GM23338 (cell line): Measurements from ENCODE around the gene SETBP1. TPM values are rescaled to one million over a fixed set of nuclear protein-coding genes. Genes with fewer than 3 reads are reported as not detected.

Experiments used
- CREB1 ChIP-seq: fragments of 250-450 bp; sonication (Bioruptor Pico); IDR thresholded peaks from 2 replicates; pipeline ENCODE4 v1.5.0; 2020; ENCODE audit warnings: low read depth, mild to moderate bottlenecking, moderate library complexity
- CTCF ChIP-seq, 2 experiments: fragments of 200-600 bp in 1 of 2; sonication (generic) in 1 of 2; conservative IDR thresholded peaks; 2 replicates each; pipeline versions ENCODE4 v1.5.1 to v1.6.1; 2016 to 2017; ENCODE audit warnings: antibody characterized with exemption in 2 of 2, low read depth in 2 of 2, mild to moderate bottlenecking in 2 of 2, moderate library complexity in 1 of 2
- EZH2phosphoT487 ChIP-seq: fragments of 200-600 bp; sonication (generic); IDR thresholded peaks from one replicate; pipeline ENCODE4 v1.8.1; 2018; ENCODE audit warnings: antibody characterized with exemption; ENCODE audit not compliant: unreplicated experiment
- JUNB ChIP-seq: IDR thresholded peaks from one replicate; pipeline ENCODE4 v1.6.1; 2016; ENCODE audit warnings: antibody characterized with exemption; ENCODE audit not compliant: unreplicated experiment
- NANOG ChIP-seq: IDR thresholded peaks from 2 replicates; pipeline ENCODE4 v1.6.1; 2016; ENCODE audit warnings: antibody characterized with exemption, borderline replicate concordance
- POLR2AphosphoS5 ChIP-seq: IDR thresholded peaks from 2 replicates; pipeline ENCODE4 v1.6.1; 2016; ENCODE audit warnings: antibody characterized with exemption, low read depth
- REST ChIP-seq: IDR thresholded peaks from one replicate; pipeline ENCODE4 v1.6.1; 2018; ENCODE audit warnings: antibody characterized with exemption; ENCODE audit not compliant: unreplicated experiment
- STAT1 ChIP-seq: IDR thresholded peaks from one replicate; pipeline ENCODE4 v1.6.1; 2016; ENCODE audit warnings: antibody characterized with exemption; ENCODE audit not compliant: unreplicated experiment
- ZNF114 ChIP-seq: fragments of 250-450 bp; sonication (Bioruptor Pico); IDR thresholded peaks from 2 replicates; pipeline ENCODE4 v1.5.0; 2020; ENCODE audit warnings: mild to moderate bottlenecking, moderate library complexity
- ZNF331 ChIP-seq: fragments of 250-450 bp; sonication (Bioruptor Pico); IDR thresholded peaks from 2 replicates; pipeline ENCODE4 v1.5.0; 2020; ENCODE audit warnings: low read depth, mild to moderate bottlenecking, moderate library complexity
- ZNF462 ChIP-seq: fragments of 250-450 bp; sonication (Bioruptor Pico); IDR thresholded peaks from 2 replicates; pipeline ENCODE4 v1.5.0; 2020; ENCODE audit warnings: mild to moderate bottlenecking, moderate library complexity
- polyA plus RNA-seq: library from polyadenylated mRNA; unstranded; fragments of >200 nt; fragmentation: Nextera tagmentation; extraction: Ambion mirVana; gene quantifications from 2 replicates; pipeline ENCODE4 v1.2.1, GENCODE V29; 2016
- total RNA-seq: library from RNA; depleted of rRNA; stranded (reverse); fragments of >200 nt; shearing (Covaris generic); gene quantifications from 2 replicates; pipeline ENCODE4 v1.2.3, GENCODE V29; 2014

SETBP1 gene
- total and polyA plus RNA-seq, 2 experiments from 2014 or later: 1.6 to 5.5 TPM

- no peak for TF ChIP-seq ZNF462 (CRISPR knock-in tag)
- no peak for TF ChIP-seq JUNB
- TF ChIP-seq CTCF (conservative IDR thresholded peaks at IDR 0.05; ENCODE audit: low read depth in 2 of 2): no peak
- TF ChIP-seq STAT1: no peak
- no peak for TF ChIP-seq REST
- TF ChIP-seq CREB1: no peak
- no peak for TF ChIP-seq EZH2phosphoT487
- no peak for TF ChIP-seq POLR2AphosphoS5
- no peak for TF ChIP-seq ZNF114 (CRISPR knock-in tag)
- TF ChIP-seq ZNF331: no peak
- no peak for TF ChIP-seq NANOG
These were observed 117.9 kb downstream of the SETBP1 start (continued) for GRCh38 chr18:44798433-44799048.
